Neural cell (in vitro differentiated cells): Measurements from ENCODE around the gene THEM5. TPM values are rescaled to one million over a fixed set of nuclear protein-coding genes. Genes with fewer than 3 reads are reported as not detected.

Experiments
- H2AFZ ChIP-seq: fragments of 200-600, 300-800 bp; sonication (generic), shearing (Covaris generic); 2 replicates; pipeline ENCODE4 v1.6.0; 2014; ENCODE audit warnings: low read depth, mild to moderate bottlenecking, antibody characterized with exemption, low read length, moderate library complexity
- H3F3A ChIP-seq: fragments of 200-600 bp; shearing (Covaris generic); 2 replicates; pipeline ENCODE4 v1.6.1; 2016; ENCODE audit warnings: mild to moderate bottlenecking, moderate library complexity, mixed read lengths, antibody characterized with exemption, low read length; ENCODE audit not compliant: insufficient read depth, poor library complexity, severe bottlenecking
- H3K27ac ChIP-seq: fragments of 200-600, 300-800 bp; sonication (generic), shearing (Covaris generic); 2 replicates; pipeline ENCODE4 v1.5.1; 2014; ENCODE audit warnings: mild to moderate bottlenecking, low read length, moderate library complexity
- H3K27me3 ChIP-seq: fragments of 300-800, 200-600 bp; sonication (generic), shearing (Covaris generic); 2 replicates; pipeline ENCODE4 v1.6.0; 2014; ENCODE audit warnings: mild to moderate bottlenecking, low read depth, low read length, moderate library complexity; ENCODE audit not compliant: insufficient read depth
- H3K36me3 ChIP-seq: fragments of 300-800, 200-600 bp; sonication (generic), shearing (Covaris generic); 2 replicates; pipeline ENCODE4 v1.5.1; 2014; ENCODE audit warnings: mild to moderate bottlenecking, antibody characterized with exemption, low read length, moderate library complexity; ENCODE audit not compliant: insufficient read depth
- H3K4me2 ChIP-seq: fragments of 300-800, 200-600 bp; sonication (generic), shearing (Covaris generic); 2 replicates; pipeline ENCODE4 v1.6.0; 2014; ENCODE audit warnings: mild to moderate bottlenecking, low read length
- H3K4me3 ChIP-seq: fragments of 300-800, 200-600 bp; sonication (generic), shearing (Covaris generic); 2 replicates; pipeline ENCODE4 v1.5.1; 2014; ENCODE audit warnings: mild to moderate bottlenecking, low read length, moderate library complexity
- H3K79me2 ChIP-seq: fragments of 200-600 bp; shearing (Covaris generic); replicated peaks from 2 replicates; pipeline ENCODE4 v1.6.0; 2014; ENCODE audit warnings: mild to moderate bottlenecking, low read length, moderate library complexity; ENCODE audit not compliant: insufficient read depth
- H3K9ac ChIP-seq: fragments of 300-800, 200-600 bp; sonication (generic), shearing (Covaris generic); 2 replicates; pipeline ENCODE4 v1.6.1; 2016; ENCODE audit warnings: mild to moderate bottlenecking, low read length, mixed read lengths
- H3K9me2 ChIP-seq: fragments of 200-600 bp; shearing (Covaris generic); 2 replicates; pipeline ENCODE4 v1.6.1; 2016; ENCODE audit warnings: mild to moderate bottlenecking, low read length, mixed read lengths; ENCODE audit not compliant: insufficient read depth
- H3K9me3 ChIP-seq: fragments of 200-600, 300-800 bp; sonication (generic), shearing (Covaris generic); 2 replicates; pipeline ENCODE4 v1.6.1; 2016; ENCODE audit warnings: mild to moderate bottlenecking, mixed run types, low read length, moderate library complexity, mixed read lengths
- H4K20me1 ChIP-seq: fragments of 200-600 bp; shearing (Covaris generic); 2 replicates; pipeline ENCODE4 v1.6.1; 2016; ENCODE audit warnings: mild to moderate bottlenecking, mixed run types; ENCODE audit not compliant: insufficient read depth
- EP300 ChIP-seq: fragments of 450-650 bp; conservative IDR thresholded peaks from 2 replicates; pipeline ENCODE4 v1.6.1; 2014; ENCODE audit warnings: antibody characterized with exemption, mild to moderate bottlenecking, moderate library complexity; ENCODE audit not compliant: poor library complexity, severe bottlenecking
- EZH2 ChIP-seq: fragments of 200-600, 300-800 bp; shearing (Covaris generic), sonication (generic); IDR thresholded peaks from 2 replicates; pipeline ENCODE4 v1.6.1; 2014; ENCODE audit warnings: antibody characterized with exemption, low read length, borderline replicate concordance, mild to moderate bottlenecking; ENCODE audit not compliant: insufficient read depth, poor library complexity, severe bottlenecking
- MXI1 ChIP-seq: fragments of 450-650 bp; conservative IDR thresholded peaks from 2 replicates; pipeline ENCODE4 v1.6.1; 2014; ENCODE audit warnings: antibody characterized with exemption, mild to moderate bottlenecking; ENCODE audit not compliant: poor library complexity, severe bottlenecking
- POLR2AphosphoS5 ChIP-seq: IDR thresholded peaks from 2 replicates; pipeline ENCODE4 v1.6.1; 2012
- RAD21 ChIP-seq: fragments of 450-650 bp; conservative IDR thresholded peaks from 2 replicates; pipeline ENCODE4 v1.6.1; 2014; ENCODE audit warnings: antibody characterized with exemption, mild to moderate bottlenecking, moderate library complexity
- SMC3 ChIP-seq: fragments of 450-650 bp; conservative IDR thresholded peaks from 2 replicates; pipeline ENCODE4 v1.6.1; 2014; ENCODE audit warnings: antibody characterized with exemption, mild to moderate bottlenecking, moderate library complexity; ENCODE audit not compliant: poor library complexity
- TAF1 ChIP-seq: IDR thresholded peaks from 2 replicates; pipeline ENCODE4 v1.6.1; 2012; ENCODE audit warnings: low read depth
- polyA plus RNA-seq: library from polyadenylated mRNA; depleted of rRNA; stranded (reverse); fragments of >200 nt; gene quantifications from 2 replicates; pipeline ENCODE4 v1.2.3, GENCODE V29; 2014
- TF ChIP-seq, protein P1 (sequence below): fragments of 450-650 bp; IDR thresholded peaks from 2 replicates; pipeline ENCODE4 v1.5.1; 2014; ENCODE audit warnings: antibody characterized with exemption, mild to moderate bottlenecking, moderate library complexity; ENCODE audit not compliant: poor library complexity, severe bottlenecking
- TF ChIP-seq, protein P2 (sequence below): IDR thresholded peaks from 2 replicates; pipeline ENCODE4 v1.6.1; 2012; ENCODE audit warnings: borderline replicate concordance

The THEM5 gene
- polyA plus RNA-seq, 1 donor from 2014 or later: not detected

DNA sequence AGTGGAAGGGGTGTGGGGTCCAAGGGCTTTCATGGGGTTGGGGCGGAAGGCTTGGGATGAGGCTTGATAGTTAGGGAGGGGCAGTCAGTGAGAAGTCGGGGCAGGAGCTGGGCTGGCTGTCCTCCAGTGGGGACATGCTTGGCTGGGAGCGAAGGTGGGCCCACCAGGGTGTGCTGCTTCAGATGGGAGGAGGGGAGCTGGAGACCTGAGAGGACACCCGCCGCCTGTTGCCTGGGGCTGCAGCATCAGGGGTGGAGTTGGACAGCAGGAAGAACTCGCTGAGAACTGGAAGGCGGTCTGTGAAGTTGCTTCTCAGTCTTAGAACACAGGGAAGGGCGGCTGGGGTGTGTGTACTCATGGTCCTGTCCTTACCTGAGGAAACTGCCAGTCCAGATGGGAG is 1.6 kb downstream of the THEM5 start:
- Histone ChIP-seq H3K27ac (no peak overlapping the region), H3K4me3 (no peak overlapping the region), H3K9me2 (no peaks in the 10 kb centered on the region), H3K79me2 (no peaks in the 10 kb centered on the region), H3F3A (no peaks in the 10 kb centered on the region), H3K4me2 (no peak overlapping the region), H3K9me3 (no peaks in the 10 kb centered on the region), H4K20me1 (no peaks in the 10 kb centered on the region), H3K9ac (no peak overlapping the region), H3K36me3 (no peaks in the 10 kb centered on the region), H2AFZ (no peak overlapping the region), H3K27me3 (no peaks in the 10 kb centered on the region)
- no peak for TF ChIP-seq EP300

DNA sequence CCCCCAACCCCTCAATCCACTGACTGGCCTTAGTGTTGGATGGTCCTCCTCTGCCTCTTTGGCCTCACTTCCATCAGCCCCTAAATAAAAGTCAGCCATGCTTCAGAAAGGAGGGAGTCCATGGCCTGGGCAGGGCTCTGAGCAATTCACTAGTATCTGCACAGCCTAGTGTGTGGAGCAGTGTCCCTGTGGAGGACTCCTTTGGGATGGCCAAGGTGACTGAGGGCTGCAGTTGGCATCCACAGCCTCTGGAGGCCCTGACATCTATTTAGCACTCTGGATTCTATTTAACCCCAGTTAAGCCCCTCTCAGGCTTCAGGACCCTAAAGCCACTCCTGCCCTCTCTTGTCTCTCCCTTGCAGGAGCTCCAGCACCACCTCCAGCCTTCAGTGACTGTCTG is 3.6 kb downstream of the THEM5 start:
- TF ChIP-seq MXI1 (no peak), POLR2AphosphoS5 (no peak), SMC3 (no peak), RAD21 (no peak), EP300 (no peak), TAF1 (no peak), EZH2 (no peak)
- TF ChIP-seq, protein P1, sequence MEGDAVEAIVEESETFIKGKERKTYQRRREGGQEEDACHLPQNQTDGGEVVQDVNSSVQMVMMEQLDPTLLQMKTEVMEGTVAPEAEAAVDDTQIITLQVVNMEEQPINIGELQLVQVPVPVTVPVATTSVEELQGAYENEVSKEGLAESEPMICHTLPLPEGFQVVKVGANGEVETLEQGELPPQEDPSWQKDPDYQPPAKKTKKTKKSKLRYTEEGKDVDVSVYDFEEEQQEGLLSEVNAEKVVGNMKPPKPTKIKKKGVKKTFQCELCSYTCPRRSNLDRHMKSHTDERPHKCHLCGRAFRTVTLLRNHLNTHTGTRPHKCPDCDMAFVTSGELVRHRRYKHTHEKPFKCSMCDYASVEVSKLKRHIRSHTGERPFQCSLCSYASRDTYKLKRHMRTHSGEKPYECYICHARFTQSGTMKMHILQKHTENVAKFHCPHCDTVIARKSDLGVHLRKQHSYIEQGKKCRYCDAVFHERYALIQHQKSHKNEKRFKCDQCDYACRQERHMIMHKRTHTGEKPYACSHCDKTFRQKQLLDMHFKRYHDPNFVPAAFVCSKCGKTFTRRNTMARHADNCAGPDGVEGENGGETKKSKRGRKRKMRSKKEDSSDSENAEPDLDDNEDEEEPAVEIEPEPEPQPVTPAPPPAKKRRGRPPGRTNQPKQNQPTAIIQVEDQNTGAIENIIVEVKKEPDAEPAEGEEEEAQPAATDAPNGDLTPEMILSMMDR: no peak
- TF ChIP-seq, protein P2, sequence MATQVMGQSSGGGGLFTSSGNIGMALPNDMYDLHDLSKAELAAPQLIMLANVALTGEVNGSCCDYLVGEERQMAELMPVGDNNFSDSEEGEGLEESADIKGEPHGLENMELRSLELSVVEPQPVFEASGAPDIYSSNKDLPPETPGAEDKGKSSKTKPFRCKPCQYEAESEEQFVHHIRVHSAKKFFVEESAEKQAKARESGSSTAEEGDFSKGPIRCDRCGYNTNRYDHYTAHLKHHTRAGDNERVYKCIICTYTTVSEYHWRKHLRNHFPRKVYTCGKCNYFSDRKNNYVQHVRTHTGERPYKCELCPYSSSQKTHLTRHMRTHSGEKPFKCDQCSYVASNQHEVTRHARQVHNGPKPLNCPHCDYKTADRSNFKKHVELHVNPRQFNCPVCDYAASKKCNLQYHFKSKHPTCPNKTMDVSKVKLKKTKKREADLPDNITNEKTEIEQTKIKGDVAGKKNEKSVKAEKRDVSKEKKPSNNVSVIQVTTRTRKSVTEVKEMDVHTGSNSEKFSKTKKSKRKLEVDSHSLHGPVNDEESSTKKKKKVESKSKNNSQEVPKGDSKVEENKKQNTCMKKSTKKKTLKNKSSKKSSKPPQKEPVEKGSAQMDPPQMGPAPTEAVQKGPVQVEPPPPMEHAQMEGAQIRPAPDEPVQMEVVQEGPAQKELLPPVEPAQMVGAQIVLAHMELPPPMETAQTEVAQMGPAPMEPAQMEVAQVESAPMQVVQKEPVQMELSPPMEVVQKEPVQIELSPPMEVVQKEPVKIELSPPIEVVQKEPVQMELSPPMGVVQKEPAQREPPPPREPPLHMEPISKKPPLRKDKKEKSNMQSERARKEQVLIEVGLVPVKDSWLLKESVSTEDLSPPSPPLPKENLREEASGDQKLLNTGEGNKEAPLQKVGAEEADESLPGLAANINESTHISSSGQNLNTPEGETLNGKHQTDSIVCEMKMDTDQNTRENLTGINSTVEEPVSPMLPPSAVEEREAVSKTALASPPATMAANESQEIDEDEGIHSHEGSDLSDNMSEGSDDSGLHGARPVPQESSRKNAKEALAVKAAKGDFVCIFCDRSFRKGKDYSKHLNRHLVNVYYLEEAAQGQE: no peak
- no peak overlapping the region for H3K9ac ChIP-seq

DNA sequence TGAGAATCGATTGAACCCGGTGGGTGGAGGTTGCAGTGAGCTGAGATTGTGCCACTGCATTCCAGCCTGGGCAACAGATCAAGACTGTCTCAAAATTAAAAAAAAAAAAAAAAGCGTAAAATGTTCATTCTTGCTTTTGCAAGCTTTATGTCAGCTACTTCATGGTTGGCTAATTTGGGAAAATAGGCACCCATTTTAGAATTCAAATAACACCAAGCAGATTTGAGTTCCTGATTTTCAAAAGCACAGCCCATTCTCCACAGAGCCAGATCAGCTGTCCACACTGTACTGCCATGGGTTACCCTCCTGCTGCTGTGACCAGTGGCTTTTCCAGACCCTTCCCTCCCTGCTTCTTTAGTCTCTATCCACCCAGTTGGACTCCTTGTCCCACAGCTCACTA is 4.4 kb downstream of the THEM5 start:
- H3K4me3 ChIP-seq: no peak overlapping the region
- no peaks in the 10 kb centered on the region for H3K9me3 ChIP-seq
- no peaks in the 10 kb centered on the region for H3K27me3 ChIP-seq
- H3K9ac ChIP-seq: no peak overlapping the region
- TF ChIP-seq MXI1: no peak
- no peaks in the 10 kb centered on the region for H3K9me2 ChIP-seq
- no peaks in the 10 kb centered on the region for H3K36me3 ChIP-seq
- H3F3A ChIP-seq: no peaks in the 10 kb centered on the region
- H2AFZ ChIP-seq: no peak overlapping the region
- no peak overlapping the region for H3K27ac ChIP-seq
- H3K79me2 ChIP-seq: no peaks in the 10 kb centered on the region
- H4K20me1 ChIP-seq: no peaks in the 10 kb centered on the region
- H3K4me2 ChIP-seq: no peak overlapping the region

More for the DNA sequence above, 3.6 kb downstream of the THEM5 start:
- Histone ChIP-seq H2AFZ (no peak overlapping the region), H3F3A (no peaks in the 10 kb centered on the region), H3K79me2 (no peaks in the 10 kb centered on the region), H3K27me3 (no peaks in the 10 kb centered on the region), H3K36me3 (no peaks in the 10 kb centered on the region), H3K9me2 (no peaks in the 10 kb centered on the region), H4K20me1 (no peaks in the 10 kb centered on the region), H3K4me2 (no peak overlapping the region), H3K9me3 (no peaks in the 10 kb centered on the region), H3K4me3 (no peak overlapping the region), H3K27ac (no peak overlapping the region)
